GM23338 (cell line): ENCODE measurements around the gene RXRG. TPM values are rescaled to one million over a fixed set of nuclear protein-coding genes. Genes with fewer than 3 reads are reported as not detected.

Experiments used
- ATAC-seq: fragments of 200-7000 bp; cut with Tn5 transposase; 3 replicates; pipeline ENCODE4 v1.9.1; 2020
- DNase-seq: peaks from one replicate; pipeline ENCODE4 v3.0.0-alpha.2; 2015; ENCODE audit warnings: low spot score
- H2AFZ ChIP-seq: fragments of 200-600 bp; sonication (generic); 2 replicates; pipeline ENCODE4 v1.8.0; 2016; ENCODE audit warnings: antibody characterized with exemption, mild to moderate bottlenecking, moderate library complexity
- H3F3A ChIP-seq: fragments of 200-600 bp; sonication (generic); replicated peaks from 2 replicates; pipeline ENCODE4 v1.8.0; 2017; ENCODE audit warnings: antibody characterized with exemption, mixed run types, low read depth
- H3K27ac ChIP-seq: fragments of 200-600 bp; sonication (generic); 2 replicates; pipeline ENCODE4 v1.6.1; 2016; ENCODE audit warnings: low read depth
- H3K27me3 ChIP-seq: fragments of 200-600 bp; sonication (generic); 2 replicates; pipeline ENCODE4 v1.8.0; 2016; ENCODE audit warnings: mild to moderate bottlenecking, mixed run types, moderate library complexity; ENCODE audit not compliant: insufficient read depth
- H3K36me3 ChIP-seq: fragments of 200-600 bp; sonication (generic); 2 replicates; pipeline ENCODE4 v1.8.0; 2016; ENCODE audit warnings: mild to moderate bottlenecking; ENCODE audit not compliant: insufficient read depth
- H3K4me1 ChIP-seq: fragments of 200-600 bp; sonication (generic); 2 replicates; pipeline ENCODE4 v1.8.0; 2016; ENCODE audit warnings: mild to moderate bottlenecking, moderate library complexity; ENCODE audit not compliant: insufficient read depth
- H3K4me2 ChIP-seq: fragments of 200-600 bp; sonication (generic); 2 replicates; pipeline ENCODE4 v1.7.1; 2017; ENCODE audit warnings: mixed run types
- H3K4me3 ChIP-seq: fragments of 200-600 bp; sonication (generic); 2 replicates; pipeline ENCODE4 v1.6.1; 2016; ENCODE audit warnings: mixed run types
- H3K79me2 ChIP-seq: fragments of 200-600 bp; sonication (generic); replicated peaks from 2 replicates; pipeline ENCODE4 v1.8.0; 2017; ENCODE audit warnings: mild to moderate bottlenecking; ENCODE audit not compliant: insufficient read depth
- H3K9me2 ChIP-seq: fragments of 200-600 bp; sonication (generic); 2 replicates; pipeline ENCODE4 v1.8.0; 2017; ENCODE audit not compliant: insufficient read depth
- H4K20me1 ChIP-seq: fragments of 200-600 bp; sonication (generic); replicated peaks from 2 replicates; pipeline ENCODE4 v1.8.0; 2017; ENCODE audit warnings: mild to moderate bottlenecking; ENCODE audit not compliant: insufficient read depth
- H3K27ac Mint-ChIP-seq: 2 replicates; pipeline ENCODE4 v1.8.0; 2020; ENCODE audit warnings: inconsistent platforms, mild to moderate bottlenecking, moderate library complexity, mixed read lengths
- H3K27me3 Mint-ChIP-seq: 3 replicates; pipeline ENCODE4 v1.8.0; 2022; ENCODE audit warnings: low read depth, mild to moderate bottlenecking, moderate library complexity, mixed read lengths, inconsistent platforms; ENCODE audit not compliant: insufficient read depth, poor library complexity
- H3K36me3 Mint-ChIP-seq: 3 replicates; pipeline ENCODE4 v1.8.0; 2021; ENCODE audit warnings: low read depth, mild to moderate bottlenecking, inconsistent platforms, moderate library complexity, mixed read lengths
- H3K4me1 Mint-ChIP-seq: 3 replicates; pipeline ENCODE4 v1.8.0; 2020; ENCODE audit warnings: mild to moderate bottlenecking, inconsistent platforms, mixed read lengths
- H3K4me3 Mint-ChIP-seq: 3 replicates; pipeline ENCODE4 v1.8.0; 2021; ENCODE audit warnings: moderate library complexity, mild to moderate bottlenecking, inconsistent platforms, mixed read lengths
- H3K9me3 Mint-ChIP-seq: 3 replicates; pipeline ENCODE4 v1.8.0; 2020; ENCODE audit warnings: moderate library complexity, mild to moderate bottlenecking, inconsistent platforms, mixed read lengths
- CREB1 ChIP-seq: fragments of 250-450 bp; sonication (Bioruptor Pico); IDR thresholded peaks from 2 replicates; pipeline ENCODE4 v1.5.0; 2020; ENCODE audit warnings: low read depth, mild to moderate bottlenecking, moderate library complexity
- CTCF ChIP-seq, 2 experiments: fragments of 200-600 bp in 1 of 2; sonication (generic) in 1 of 2; conservative IDR thresholded peaks; 2 replicates each; pipeline versions ENCODE4 v1.5.1 to v1.6.1; 2016 to 2017; ENCODE audit warnings: antibody characterized with exemption in 2 of 2, low read depth in 2 of 2, mild to moderate bottlenecking in 2 of 2, moderate library complexity in 1 of 2
- ETS1 ChIP-seq: IDR thresholded peaks from 2 replicates; pipeline ENCODE4 v1.6.1; 2016; ENCODE audit warnings: antibody characterized with exemption
- EZH2 ChIP-seq: fragments of 200-600 bp; sonication (generic); IDR thresholded peaks from one replicate; pipeline ENCODE4 v1.8.0; 2017; ENCODE audit warnings: antibody characterized with exemption, mild to moderate bottlenecking, low read depth; ENCODE audit not compliant: unreplicated experiment
- JUNB ChIP-seq: IDR thresholded peaks from one replicate; pipeline ENCODE4 v1.6.1; 2016; ENCODE audit warnings: antibody characterized with exemption; ENCODE audit not compliant: unreplicated experiment
- NANOG ChIP-seq: IDR thresholded peaks from 2 replicates; pipeline ENCODE4 v1.6.1; 2016; ENCODE audit warnings: antibody characterized with exemption, borderline replicate concordance
- POLR2AphosphoS5 ChIP-seq: IDR thresholded peaks from 2 replicates; pipeline ENCODE4 v1.6.1; 2016; ENCODE audit warnings: antibody characterized with exemption, low read depth
- REST ChIP-seq: IDR thresholded peaks from one replicate; pipeline ENCODE4 v1.6.1; 2018; ENCODE audit warnings: antibody characterized with exemption; ENCODE audit not compliant: unreplicated experiment
- ZNF331 ChIP-seq: fragments of 250-450 bp; sonication (Bioruptor Pico); IDR thresholded peaks from 2 replicates; pipeline ENCODE4 v1.5.0; 2020; ENCODE audit warnings: low read depth, mild to moderate bottlenecking, moderate library complexity
- long read RNA-seq: library from polyadenylated mRNA; unstranded; transcript quantifications from one replicate; pipeline ENCODE4 v2.0.0, GENCODE V29; 2020; ENCODE audit not compliant: unreplicated experiment
- polyA plus RNA-seq: library from polyadenylated mRNA; unstranded; fragments of >200 nt; fragmentation: Nextera tagmentation; extraction: Ambion mirVana; gene quantifications from 2 replicates; pipeline ENCODE4 v1.2.1, GENCODE V29; 2016
- total RNA-seq: library from RNA; depleted of rRNA; stranded (reverse); fragments of >200 nt; shearing (Covaris generic); gene quantifications from 2 replicates; pipeline ENCODE4 v1.2.3, GENCODE V29; 2014; rRNA removed

The RXRG gene
- not detected in 2 replicates for total RNA-seq
- polyA plus RNA-seq: not detected in 2 replicates
- long read RNA-seq: 0 reads

- Mint-ChIP-seq H3K9me3 (no peaks in the 10 kb centered on the region), H3K4me3 (no peak within 1 kb of the TSS; the same call in 2 of the 3 replicates), H3K4me1 (peaks cover 3% of the 10 kb centered on the region; the same call in 1 of the 3 replicates), H3K27me3 (peaks cover 9% of the 10 kb centered on the region), H3K27ac (no peak within 1 kb of the TSS), H3K36me3 (no peaks in the 10 kb centered on the region)
- Histone ChIP-seq H2AFZ (peak within 1 kb of the TSS; percentile 80), H3K9me2 (no peaks in the 10 kb centered on the region), H3K36me3 (no peaks in the 10 kb centered on the region), H3K4me1 (peaks cover 28% of the 10 kb centered on the region), H4K20me1 (no peaks in the 10 kb centered on the region; the same call in 1 of the 2 replicates), H3K79me2 (no peaks in the 10 kb centered on the region), H3K27me3 (peaks cover 87% of the 10 kb centered on the region), H3K27ac (no peak within 1 kb of the TSS), H3F3A (no peaks in the 10 kb centered on the region), H3K4me2 (peak within 1 kb of the TSS; percentile 79), H3K4me3 (peak within 1 kb of the TSS; percentile 56)
- DNase-seq (peak; percentile 74), ATAC-seq (peak; percentile 79)
- TF ChIP-seq ZNF331 (CRISPR knock-in tag) (peak; percentile 45; the same call in 1 of the 2 replicates), POLR2AphosphoS5 (no peak), NANOG (no peak), REST (no peak), EZH2 (peak; percentile 25)
Measured at GRCh38 chr1:165444897-165445370, at the start of gene RXRG. Gene RXRG, minus strand, starts transcription at chr1:165445126. Its CDS starts 233 bp downstream, at chr1:165444893.

- H3K27me3 ChIP-seq: no peaks in the 10 kb centered on the region
- H3K27ac ChIP-seq: no peak overlapping the region
- Mint-ChIP-seq H3K27ac (no peak overlapping the region), H3K36me3 (no peaks in the 10 kb centered on the region), H3K9me3 (no peaks in the 10 kb centered on the region), H3K4me3 (no peak overlapping the region), H3K27me3 (peaks cover 3% of the 10 kb centered on the region), H3K4me1 (peaks cover 5% of the 10 kb centered on the region; the same call in 2 of the 3 replicates)
- H3K79me2 ChIP-seq: no peaks in the 10 kb centered on the region
- TF ChIP-seq CTCF (conservative IDR thresholded peaks at IDR 0.05; ENCODE audit: low read depth in 2 of 2) (no peak), JUNB (no peak), REST (no peak), CREB1 (CRISPR knock-in tag) (no peak), ETS1 (no peak), EZH2 (no peak)
- no peak overlapping the region for H3K4me3 ChIP-seq
- H2AFZ ChIP-seq: no peak overlapping the region
- H3K4me1 ChIP-seq: no peaks in the 10 kb centered on the region
- ATAC-seq (no peak), DNase-seq (no peak)
- no peaks in the 10 kb centered on the region for H4K20me1 ChIP-seq
- H3K9me2 ChIP-seq: no peaks in the 10 kb centered on the region
- no peaks in the 10 kb centered on the region for H3K36me3 ChIP-seq
- H3F3A ChIP-seq: no peaks in the 10 kb centered on the region
- H3K4me2 ChIP-seq: no peak overlapping the region
Measured at GRCh38 chr1:165492845-165493373, 48.0 kb upstream of the RXRG start.
